Measurements from ENCODE around the gene CHDH. TPM values are rescaled to one million over a fixed set of nuclear protein-coding genes. Genes with fewer than 3 reads are reported as not detected.

Gene CHDH
- total RNA-seq, 1 experiment from 2014 or later: 28.5 TPM

DNA sequence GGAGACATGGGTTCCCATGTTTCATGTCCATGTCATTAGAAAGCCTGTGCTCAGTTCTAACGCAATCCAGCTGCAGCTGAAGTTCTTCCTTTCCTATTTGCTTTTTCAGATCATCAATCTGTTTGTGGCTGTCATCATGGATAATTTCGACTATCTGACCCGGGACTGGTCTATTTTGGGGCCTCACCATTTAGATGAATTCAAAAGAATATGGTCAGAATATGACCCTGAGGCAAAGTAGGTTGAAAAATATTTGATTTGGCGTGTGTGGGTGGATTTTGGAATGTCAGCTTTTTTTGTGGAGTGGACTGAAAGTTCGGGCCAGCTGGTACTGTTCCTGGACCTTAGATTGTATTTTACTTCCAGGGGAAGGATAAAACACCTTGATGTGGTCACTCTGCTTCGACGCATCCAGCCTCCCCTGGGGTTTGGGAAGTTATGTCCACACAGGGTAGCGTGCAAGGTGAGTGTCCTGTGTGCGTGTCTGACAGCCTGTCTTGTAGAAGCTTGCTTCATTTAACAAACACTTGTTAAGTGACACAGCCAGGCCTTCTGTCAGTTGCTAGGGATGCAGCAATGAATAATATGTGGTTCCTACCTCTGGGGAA lies 69.6 kb downstream of the CHDH start:
- BruUV-seq (replicated peaks): no TSS peak
- Mint-ChIP-seq H3K27me3 (ENCODE audit: unreplicated experiment) (no peaks in the 10 kb centered on the region), H3K9me3 (ENCODE audit: low read depth, unreplicated experiment) (no peaks in the 10 kb centered on the region), H3K4me1 (ENCODE audit: low read depth, unreplicated experiment) (no peaks in the 10 kb centered on the region), H3K36me3 (ENCODE audit: insufficient read depth, unreplicated experiment) (peaks cover 2% of the 10 kb centered on the region), H3K27ac (ENCODE audit: unreplicated experiment) (no peak overlapping the region), H3K4me3 (ENCODE audit: low read depth, unreplicated experiment) (no peak overlapping the region)
- intact Hi-C loops (cut with micrococcal nuclease; ENCODE audit: unreplicated experiment): no loop called here
- CTCF ChIA-PET: no interaction called here
- no peak for DNase-seq
- TF ChIP-seq, protein P1, sequence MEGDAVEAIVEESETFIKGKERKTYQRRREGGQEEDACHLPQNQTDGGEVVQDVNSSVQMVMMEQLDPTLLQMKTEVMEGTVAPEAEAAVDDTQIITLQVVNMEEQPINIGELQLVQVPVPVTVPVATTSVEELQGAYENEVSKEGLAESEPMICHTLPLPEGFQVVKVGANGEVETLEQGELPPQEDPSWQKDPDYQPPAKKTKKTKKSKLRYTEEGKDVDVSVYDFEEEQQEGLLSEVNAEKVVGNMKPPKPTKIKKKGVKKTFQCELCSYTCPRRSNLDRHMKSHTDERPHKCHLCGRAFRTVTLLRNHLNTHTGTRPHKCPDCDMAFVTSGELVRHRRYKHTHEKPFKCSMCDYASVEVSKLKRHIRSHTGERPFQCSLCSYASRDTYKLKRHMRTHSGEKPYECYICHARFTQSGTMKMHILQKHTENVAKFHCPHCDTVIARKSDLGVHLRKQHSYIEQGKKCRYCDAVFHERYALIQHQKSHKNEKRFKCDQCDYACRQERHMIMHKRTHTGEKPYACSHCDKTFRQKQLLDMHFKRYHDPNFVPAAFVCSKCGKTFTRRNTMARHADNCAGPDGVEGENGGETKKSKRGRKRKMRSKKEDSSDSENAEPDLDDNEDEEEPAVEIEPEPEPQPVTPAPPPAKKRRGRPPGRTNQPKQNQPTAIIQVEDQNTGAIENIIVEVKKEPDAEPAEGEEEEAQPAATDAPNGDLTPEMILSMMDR (IDR thresholded peaks at IDR 0.05; ENCODE audit: unreplicated experiment): no peak

DNA sequence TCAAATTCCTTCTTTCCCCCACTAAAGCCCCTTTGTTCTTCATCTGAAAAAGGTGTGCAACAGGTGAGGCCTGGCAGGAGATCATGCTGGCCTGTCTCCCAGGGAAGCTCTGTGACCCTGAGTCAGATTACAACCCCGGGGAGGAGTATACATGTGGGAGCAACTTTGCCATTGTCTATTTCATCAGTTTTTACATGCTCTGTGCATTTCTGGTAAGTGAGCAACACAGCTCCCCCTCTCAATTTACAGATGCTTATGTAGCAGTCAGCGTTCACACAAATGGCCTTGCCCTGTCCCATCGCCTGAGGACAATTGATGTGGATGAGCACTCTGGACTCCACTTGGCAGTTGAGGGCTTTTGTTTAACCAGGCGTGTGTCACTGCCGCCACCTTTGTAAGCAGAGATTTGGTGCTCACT lies 70.4 kb downstream of the CHDH start:
- Mint-ChIP-seq H3K27ac (ENCODE audit: unreplicated experiment) (no peak overlapping the region), H3K27me3 (ENCODE audit: unreplicated experiment) (no peaks in the 10 kb centered on the region), H3K4me1 (ENCODE audit: low read depth, unreplicated experiment) (no peaks in the 10 kb centered on the region), H3K4me3 (ENCODE audit: low read depth, unreplicated experiment) (no peak overlapping the region), H3K9me3 (ENCODE audit: low read depth, unreplicated experiment) (no peaks in the 10 kb centered on the region), H3K36me3 (ENCODE audit: insufficient read depth, unreplicated experiment) (peaks cover 7% of the 10 kb centered on the region)
- no TSS peak for BruUV-seq (replicated peaks)
- TF ChIP-seq, protein P1 (IDR thresholded peaks at IDR 0.05; ENCODE audit: unreplicated experiment): no peak
- CTCF ChIA-PET: no interaction called here
- intact Hi-C loops (cut with micrococcal nuclease; ENCODE audit: unreplicated experiment): no loop called here
- DNase-seq: no peak

DNA sequence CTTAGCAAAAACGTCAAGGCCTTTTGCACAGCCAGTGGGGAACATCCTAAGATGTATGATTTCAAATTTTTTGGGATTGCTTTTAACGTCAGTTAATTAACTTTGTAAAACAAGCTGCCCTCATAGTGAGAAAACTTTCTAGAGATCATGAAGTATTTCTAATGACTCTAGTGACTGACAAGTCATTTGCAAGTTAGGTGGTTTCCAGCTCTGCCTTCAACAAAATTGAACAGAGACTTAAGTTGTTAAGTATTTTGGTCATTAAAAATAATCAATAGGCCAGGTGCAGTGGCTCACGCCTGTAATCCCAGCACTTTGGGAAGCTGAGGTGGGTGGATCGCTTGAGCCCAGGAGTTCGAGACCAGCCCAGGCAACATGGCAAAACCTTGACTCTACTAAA lies 71.2 kb downstream of the CHDH start:
- Mint-ChIP-seq H3K9me3 (ENCODE audit: low read depth, unreplicated experiment) (no peaks in the 10 kb centered on the region), H3K4me3 (ENCODE audit: low read depth, unreplicated experiment) (no peak overlapping the region), H3K4me1 (ENCODE audit: low read depth, unreplicated experiment) (no peaks in the 10 kb centered on the region), H3K27ac (ENCODE audit: unreplicated experiment) (no peak overlapping the region), H3K27me3 (ENCODE audit: unreplicated experiment) (no peaks in the 10 kb centered on the region), H3K36me3 (ENCODE audit: insufficient read depth, unreplicated experiment) (peaks cover 7% of the 10 kb centered on the region)
- TF ChIP-seq, protein P1 (IDR thresholded peaks at IDR 0.05; ENCODE audit: unreplicated experiment): no peak
- no TSS peak for BruUV-seq (replicated peaks)
- CTCF ChIA-PET: no interaction called here
- DNase-seq: no peak
- intact Hi-C loops (cut with micrococcal nuclease; ENCODE audit: unreplicated experiment): no loop called here

DNA sequence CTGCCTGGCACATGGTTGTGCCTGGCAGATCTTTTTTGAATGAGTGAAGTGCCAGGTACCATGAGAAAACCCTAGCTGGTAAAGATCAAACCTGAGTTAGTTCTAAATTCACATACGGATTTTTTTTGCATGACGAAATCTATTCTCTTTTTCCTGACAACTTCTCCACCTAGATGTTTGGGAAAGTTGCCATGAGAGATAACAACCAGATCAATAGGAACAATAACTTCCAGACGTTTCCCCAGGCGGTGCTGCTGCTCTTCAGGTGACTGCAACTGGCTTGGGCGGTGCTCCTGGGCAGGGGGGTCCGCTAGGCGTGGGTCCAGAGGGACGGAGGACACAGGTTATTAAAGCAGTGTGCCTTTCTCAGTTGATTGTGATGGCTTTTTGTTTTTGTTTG lies 71.8 kb downstream of the CHDH start:
- intact Hi-C loops (cut with micrococcal nuclease; ENCODE audit: unreplicated experiment): no loop called here
- no TSS peak for BruUV-seq (replicated peaks)
- TF ChIP-seq, protein P1 (IDR thresholded peaks at IDR 0.05; ENCODE audit: unreplicated experiment): no peak
- H3K36me3 Mint-ChIP-seq (ENCODE audit: insufficient read depth, unreplicated experiment): peaks cover 7% of the 10 kb centered on the region
- no peaks in the 10 kb centered on the region for H3K27me3 Mint-ChIP-seq (ENCODE audit: unreplicated experiment)
- no peak overlapping the region for H3K4me3 Mint-ChIP-seq (ENCODE audit: low read depth, unreplicated experiment)
- no peak overlapping the region for H3K27ac Mint-ChIP-seq (ENCODE audit: unreplicated experiment)
- H3K9me3 Mint-ChIP-seq (ENCODE audit: low read depth, unreplicated experiment): no peaks in the 10 kb centered on the region
- CTCF ChIA-PET: no interaction called here
- H3K4me1 Mint-ChIP-seq (ENCODE audit: low read depth, unreplicated experiment): no peaks in the 10 kb centered on the region
- no peak for DNase-seq

All from Calu3 (cell line).